ENCODE data around the gene CRYBG2. TPM values are rescaled to one million over a fixed set of nuclear protein-coding genes. Genes with fewer than 3 reads are reported as not detected.

Gene CRYBG2
- total RNA-seq, 2 donors from 2014 or later = 9.0 to 15.1 TPM

DNA sequence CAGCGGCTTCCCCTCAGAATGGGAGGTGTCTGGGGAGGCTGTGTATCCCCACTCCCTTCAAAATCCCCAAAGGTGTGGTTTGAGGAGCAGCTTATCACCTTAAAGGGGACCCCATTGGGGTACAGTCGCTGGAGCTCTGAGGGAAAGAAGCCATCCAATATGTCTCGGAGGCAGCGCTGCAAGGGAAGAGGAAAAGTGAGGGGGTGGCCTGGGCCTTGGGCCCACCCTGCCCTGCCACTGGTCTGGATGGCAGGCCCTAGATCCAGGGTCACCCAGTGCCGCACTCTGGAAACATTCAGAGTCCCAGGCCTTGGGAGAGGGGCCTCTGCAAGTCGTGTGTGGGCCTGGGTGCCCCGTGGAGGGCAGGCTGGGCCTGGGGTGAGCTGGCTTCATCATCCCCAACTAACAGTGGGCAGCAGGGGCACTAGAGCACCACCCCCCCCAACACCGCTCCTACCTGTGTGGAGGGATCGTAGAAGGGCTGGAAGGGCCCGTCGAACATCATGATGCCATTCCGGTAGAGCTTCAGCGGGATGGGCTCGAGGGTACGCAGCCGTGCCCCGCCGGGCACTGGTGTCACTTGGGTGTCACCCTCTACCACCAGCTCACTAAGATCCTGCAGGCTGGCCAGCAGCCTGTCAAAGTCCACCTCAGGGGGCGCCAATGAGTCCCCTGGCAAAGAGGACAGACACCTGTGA, 68.4 kb downstream of the CRYBG2 start:
- Histone ChIP-seq H3K4me3 (ENCODE audit: low read length) (no peak overlapping the region), H3K36me3 (ENCODE audit: control insufficient read depth, insufficient read depth, low read length) (peaks cover 11% of the 10 kb centered on the region), H3K9me3 (ENCODE audit: control insufficient read depth, low read length) (no peaks in the 10 kb centered on the region), H3K9ac (ENCODE audit: extremely low read depth, low read length, poor library complexity, severe bottlenecking) (no peak overlapping the region), H3K4me1 (ENCODE audit: control insufficient read depth, insufficient read depth, low read length) (peaks cover 11% of the 10 kb centered on the region), H3K27me3 (ENCODE audit: control insufficient read depth, insufficient read depth, low read length, poor library complexity, severe bottlenecking) (no peaks in the 10 kb centered on the region), H3K27ac (ENCODE audit: low read depth, low read length) (no peak overlapping the region)
- Mint-ChIP-seq H3K9me3 (no peaks in the 10 kb centered on the region), H3K4me1 (peaks cover 25% of the 10 kb centered on the region), H3K27ac (no peak overlapping the region), H3K36me3 (ENCODE audit: low read depth) (peaks cover 6% of the 10 kb centered on the region), H3K4me3 (no peak overlapping the region), H3K27me3 (ENCODE audit: insufficient read depth) (no peaks in the 10 kb centered on the region)
- TF ChIP-seq, protein P1, sequence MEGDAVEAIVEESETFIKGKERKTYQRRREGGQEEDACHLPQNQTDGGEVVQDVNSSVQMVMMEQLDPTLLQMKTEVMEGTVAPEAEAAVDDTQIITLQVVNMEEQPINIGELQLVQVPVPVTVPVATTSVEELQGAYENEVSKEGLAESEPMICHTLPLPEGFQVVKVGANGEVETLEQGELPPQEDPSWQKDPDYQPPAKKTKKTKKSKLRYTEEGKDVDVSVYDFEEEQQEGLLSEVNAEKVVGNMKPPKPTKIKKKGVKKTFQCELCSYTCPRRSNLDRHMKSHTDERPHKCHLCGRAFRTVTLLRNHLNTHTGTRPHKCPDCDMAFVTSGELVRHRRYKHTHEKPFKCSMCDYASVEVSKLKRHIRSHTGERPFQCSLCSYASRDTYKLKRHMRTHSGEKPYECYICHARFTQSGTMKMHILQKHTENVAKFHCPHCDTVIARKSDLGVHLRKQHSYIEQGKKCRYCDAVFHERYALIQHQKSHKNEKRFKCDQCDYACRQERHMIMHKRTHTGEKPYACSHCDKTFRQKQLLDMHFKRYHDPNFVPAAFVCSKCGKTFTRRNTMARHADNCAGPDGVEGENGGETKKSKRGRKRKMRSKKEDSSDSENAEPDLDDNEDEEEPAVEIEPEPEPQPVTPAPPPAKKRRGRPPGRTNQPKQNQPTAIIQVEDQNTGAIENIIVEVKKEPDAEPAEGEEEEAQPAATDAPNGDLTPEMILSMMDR (conservative IDR thresholded peaks at IDR 0.05) = peak; percentile 87
- WGBS, 2 experiments (ENCODE audit: insufficient coverage in 1 of 2, insufficient read length in 1 of 2) = 79 to 86% methylated on average over 13 to 19 of the region's 19 CpGs
- DNase-seq = peak; percentile 96

DNA sequence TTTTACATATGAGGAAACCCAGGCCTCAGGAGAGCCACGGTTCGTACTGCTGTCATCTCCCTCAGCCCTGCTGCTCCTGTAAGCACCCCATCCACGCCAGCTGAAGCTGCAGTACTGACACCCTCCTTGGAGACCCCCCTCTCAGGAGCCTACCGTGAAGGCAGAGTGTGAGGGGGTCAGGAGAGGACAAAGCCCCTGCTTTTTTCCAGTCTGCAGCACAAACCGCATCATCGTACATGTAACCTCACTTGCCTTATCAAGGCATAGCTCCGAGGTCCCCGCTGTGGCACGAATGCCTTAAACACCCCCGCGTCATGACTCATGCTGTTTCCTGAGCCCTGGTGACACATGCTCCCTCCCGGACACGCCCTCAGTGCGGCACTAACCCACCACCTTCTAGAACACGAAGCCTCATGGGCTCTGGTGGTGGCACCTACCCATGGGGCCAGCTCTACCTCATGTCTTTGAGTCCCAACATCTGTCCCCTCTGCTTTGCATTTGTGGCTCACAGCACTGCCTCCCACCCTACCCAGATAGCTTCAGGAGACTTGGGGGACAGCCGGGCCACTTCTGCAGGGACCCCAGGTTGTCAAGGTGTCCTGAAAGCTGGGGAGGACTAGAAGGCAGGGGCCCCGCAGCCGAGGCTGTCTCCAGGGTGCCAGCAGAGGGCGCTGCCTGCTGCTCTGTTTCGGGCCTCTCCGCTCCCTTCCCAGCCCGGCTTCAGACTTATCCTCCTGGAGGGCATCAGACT, 69.2 kb downstream of the CRYBG2 start:
- Histone ChIP-seq H3K9me3 (ENCODE audit: control insufficient read depth, low read length) (no peaks in the 10 kb centered on the region), H3K27me3 (ENCODE audit: control insufficient read depth, insufficient read depth, low read length, poor library complexity, severe bottlenecking) (no peaks in the 10 kb centered on the region), H3K9ac (ENCODE audit: extremely low read depth, low read length, poor library complexity, severe bottlenecking) (no peak overlapping the region), H3K4me1 (ENCODE audit: control insufficient read depth, insufficient read depth, low read length) (peaks cover 11% of the 10 kb centered on the region), H3K27ac (ENCODE audit: low read depth, low read length) (no peak overlapping the region), H3K4me3 (ENCODE audit: low read length) (no peak overlapping the region), H3K36me3 (ENCODE audit: control insufficient read depth, insufficient read depth, low read length) (peaks cover 11% of the 10 kb centered on the region)
- H3K4me3 Mint-ChIP-seq = no peak overlapping the region
- H3K4me1 Mint-ChIP-seq = peaks cover 18% of the 10 kb centered on the region
- H3K36me3 Mint-ChIP-seq (ENCODE audit: low read depth) = peaks cover 6% of the 10 kb centered on the region
- DNase-seq = peak; percentile 92
- no peaks in the 10 kb centered on the region for H3K27me3 Mint-ChIP-seq (ENCODE audit: insufficient read depth)
- H3K27ac Mint-ChIP-seq = peak overlapping the region; percentile 19
- H3K9me3 Mint-ChIP-seq = no peaks in the 10 kb centered on the region
- WGBS, 2 experiments (ENCODE audit: insufficient coverage in 1 of 2, insufficient read length in 1 of 2) = 50 to 52% methylated on average over 17 to 22 of the region's 22 CpGs
- TF ChIP-seq, protein P1 (conservative IDR thresholded peaks at IDR 0.05) = peak; percentile 93

DNA sequence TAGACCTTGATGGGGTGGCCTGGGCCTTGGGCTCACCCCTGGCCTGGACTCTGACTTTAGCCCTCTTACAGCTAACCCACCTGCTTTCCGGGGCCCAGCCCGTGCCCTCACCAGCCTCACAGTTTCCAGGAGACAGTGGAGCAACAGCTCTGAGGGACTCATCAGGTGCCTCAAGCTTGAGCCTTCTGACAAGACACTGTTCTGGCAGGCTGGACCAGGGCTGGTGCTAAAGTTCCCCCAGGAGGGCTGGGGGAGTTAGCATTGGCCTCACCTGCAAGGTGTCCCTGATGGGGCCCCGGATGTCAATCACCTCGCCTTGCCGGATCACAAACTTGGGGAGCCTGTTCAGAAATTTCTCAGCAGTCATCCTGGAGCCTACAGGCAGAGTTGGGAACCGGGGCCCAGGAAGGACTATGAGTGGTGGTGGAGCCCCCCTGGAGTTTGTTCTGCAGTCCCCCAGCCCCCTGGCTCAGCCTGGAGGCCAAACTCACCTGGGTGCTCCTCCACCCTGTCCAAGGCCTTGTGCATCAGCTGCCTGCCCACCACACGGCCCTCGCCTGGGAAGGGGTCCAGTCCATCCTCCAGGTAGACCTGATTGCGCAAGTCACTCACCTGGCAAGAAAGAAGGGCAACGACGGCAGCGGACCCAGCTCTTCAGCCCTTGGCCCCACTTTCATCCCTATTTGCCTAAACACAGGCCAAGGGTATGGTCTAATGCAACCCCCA, 69.9 kb downstream of the CRYBG2 start:
- Mint-ChIP-seq H3K4me3 (no peak overlapping the region), H3K9me3 (no peaks in the 10 kb centered on the region), H3K36me3 (ENCODE audit: low read depth) (peaks cover 6% of the 10 kb centered on the region), H3K4me1 (peaks cover 23% of the 10 kb centered on the region), H3K27ac (no peak overlapping the region), H3K27me3 (ENCODE audit: insufficient read depth) (no peaks in the 10 kb centered on the region)
- 93% methylated on average over 8 to 12 of the region's 12 CpGs for WGBS, 2 experiments (ENCODE audit: insufficient coverage in 1 of 2, insufficient read length in 1 of 2)
- Histone ChIP-seq H3K9me3 (ENCODE audit: control insufficient read depth, low read length) (no peaks in the 10 kb centered on the region), H3K27ac (ENCODE audit: low read depth, low read length) (no peak overlapping the region), H3K4me1 (ENCODE audit: control insufficient read depth, insufficient read depth, low read length) (peaks cover 11% of the 10 kb centered on the region), H3K27me3 (ENCODE audit: control insufficient read depth, insufficient read depth, low read length, poor library complexity, severe bottlenecking) (no peaks in the 10 kb centered on the region), H3K36me3 (ENCODE audit: control insufficient read depth, insufficient read depth, low read length) (peaks cover 11% of the 10 kb centered on the region), H3K9ac (ENCODE audit: extremely low read depth, low read length, poor library complexity, severe bottlenecking) (no peak overlapping the region), H3K4me3 (ENCODE audit: low read length) (no peak overlapping the region)
- TF ChIP-seq, protein P1 (conservative IDR thresholded peaks at IDR 0.05) = no peak
- no peak for DNase-seq
